Pancreas (tissue), 10 donors: Measurements from ENCODE around the gene HTRA1. TPM values are rescaled to one million over a fixed set of nuclear protein-coding genes. Genes with fewer than 3 reads are reported as not detected.

Experiments used
- ATAC-seq, 4 donors: fragments of 200-7000 bp; cut with Tn5 transposase; one replicate each; pipeline versions ENCODE4 v1.8.0 to v1.9.1; 2020; ENCODE audit warnings: mild to moderate bottlenecking in 4 of 4, moderate library complexity in 4 of 4
- DNase-seq, 6 donors: peaks; one replicate each; pipeline ENCODE4 v3.0.0-alpha.2; 2020
- FAIRE-seq: peaks from 2 replicates; lab custom pipeline; 2012; peaks lifted over from hg19 to GRCh38; lab: Jason Lieb, UNC
- H3K27ac ChIP-seq, 4 donors: fragments of 200-600 bp; sonication (generic); 1 replicate in 3 of 4; 2 replicates in 1 of 4; pipeline versions ENCODE4 v1.5.0 to v1.8.0; 2020
- H3K27me3 ChIP-seq, 4 donors: fragments of 200-600 bp; one replicate each; pipeline ENCODE4 v1.8.0; 2021
- H3K36me3 ChIP-seq, 3 donors: fragments of 200-600 bp; sonication (generic) in 1 of 3; one replicate each; pipeline versions ENCODE4 v1.5.0 to v1.8.0; 2020 to 2021
- H3K4me1 ChIP-seq, 3 donors: fragments of 200-600 bp; one replicate each; pipeline ENCODE4 v1.8.0; 2021
- H3K4me3 ChIP-seq, 4 donors: fragments of 200-600 bp; sonication (generic) in 2 of 4; one replicate each; pipeline versions ENCODE4 v1.5.0 to v1.8.0; 2020 to 2021
- H3K9me3 ChIP-seq, 4 donors: fragments of 200-600 bp; one replicate each; pipeline ENCODE4 v1.8.0; 2021
- WGBS, 2 donors: extraction: QIAGEN DNeasy Blood & Tissue Kit; methylation state at CpG; one replicate each; pipeline ENCODE4 v1.1.7; 2013; 5-methylcytosine and 5-hydroxymethylcytosine counted together
- intact Hi-C, 3 donors: fragments of 100-400 bp; cut with DNase I; formaldehyde crosslinking; loops; one replicate each; pipeline versions ENCODE4 v1.11.1 to v1.14.2; 2022
- polyA plus RNA-seq, 2 donors: library from polyadenylated mRNA; stranded (reverse); fragments of 200-250 nt; gene quantifications; one replicate each; pipeline ENCODE4 v1.2.3, GENCODE V29; 2013
- total RNA-seq, 6 donors: library from RNA; stranded (reverse); fragmentation: NEBNext Ultra II Directional in 4 of 6; extraction: Animal tissue kit (Norgen Biotek cat#: 25700) in 4 of 6; gene quantifications; one replicate each; pipeline versions ENCODE4 v1.2.1 to v1.2.4, GENCODE V29; 2021 to 2023
- TF ChIP-seq, protein P1 (sequence below), 4 donors: fragments of 200-600 bp; sonication (generic) in 3 of 4; IDR thresholded peaks; one replicate each; pipeline versions ENCODE4 v1.5.0 to v1.8.0; 2021; ENCODE audit warnings: antibody characterized with exemption in 4 of 4
- donor health status: healthy with polysubstance abuse.
- donor health status: DM: no; HTN: no; CAD: no; lungs with moderate emphysema.
- donor health status: DM: no; HTN: no; CAD: no.
- donor health status: control.
- donor health status: control.
- donor health status: Bipolar disorder and iron deficiency.
- donor health status: DM: yes; HTN: yes; CAD: no.
- donor health status: DM: no; HTN: no; CAD: no.
- donor health status: DM: no; HTN: no; CAD: no.
- donor health status: DM: yes; HTN: yes; CAD: no.

HTRA1 gene
- total and polyA plus RNA-seq, 8 donors, result 10.4 to 83.0 (median 20.8) TPM

GRCh38 chr10:122503012-122503411 lies 41.7 kb downstream of the HTRA1 start:
- ATAC-seq, result no peak
- DNase-seq, result peak in 1 of 6 donors; percentile 47

DNA sequence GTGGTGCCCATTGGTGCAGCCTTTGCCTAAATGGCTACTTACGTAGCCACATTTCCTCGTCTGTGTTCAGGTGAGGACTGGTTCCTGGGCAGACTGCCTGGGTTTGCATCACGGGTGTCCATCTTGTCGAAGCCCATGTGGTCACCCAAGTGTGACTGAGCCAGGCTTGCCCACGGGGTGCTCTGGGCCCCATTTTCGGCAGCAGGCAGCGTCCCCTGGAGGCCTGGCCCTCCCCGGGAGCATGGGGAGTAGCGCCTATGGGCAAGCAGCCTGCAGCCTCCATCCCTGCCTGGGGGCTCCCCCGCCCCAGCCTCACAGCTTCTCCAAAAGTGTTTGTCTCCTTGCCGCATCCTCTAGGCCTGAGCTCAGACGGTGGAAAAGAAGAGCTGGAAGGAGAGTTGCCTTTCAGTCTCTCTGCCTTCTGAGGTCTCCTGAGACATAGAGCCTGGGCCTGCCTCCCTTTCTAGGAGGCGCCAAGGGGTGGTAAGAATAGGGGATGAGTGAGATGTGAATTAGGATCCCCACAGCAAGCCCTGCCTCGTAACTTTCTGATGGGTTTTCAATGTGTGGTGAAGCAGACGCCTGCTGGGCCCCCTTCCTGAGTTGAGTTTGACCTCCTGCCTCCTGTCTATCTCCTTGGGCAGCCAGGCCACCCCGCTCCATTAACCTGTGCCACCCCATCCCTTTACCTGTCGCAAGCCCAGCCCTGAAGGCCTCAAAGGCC lies 42.7 kb downstream of the HTRA1 start:
- no peak for FAIRE-seq
- ATAC-seq, result no peak
- no peak overlapping the region for H3K27ac ChIP-seq
- no peaks in the 10 kb centered on the region for H3K27me3 ChIP-seq
- no peaks in the 10 kb centered on the region for H3K9me3 ChIP-seq
- H3K4me1 ChIP-seq, result no peaks in the 10 kb centered on the region
- peak in 1 of 6 donors; percentile 50 for DNase-seq
- intact Hi-C loops, result no loop called here
- TF ChIP-seq, protein P1, sequence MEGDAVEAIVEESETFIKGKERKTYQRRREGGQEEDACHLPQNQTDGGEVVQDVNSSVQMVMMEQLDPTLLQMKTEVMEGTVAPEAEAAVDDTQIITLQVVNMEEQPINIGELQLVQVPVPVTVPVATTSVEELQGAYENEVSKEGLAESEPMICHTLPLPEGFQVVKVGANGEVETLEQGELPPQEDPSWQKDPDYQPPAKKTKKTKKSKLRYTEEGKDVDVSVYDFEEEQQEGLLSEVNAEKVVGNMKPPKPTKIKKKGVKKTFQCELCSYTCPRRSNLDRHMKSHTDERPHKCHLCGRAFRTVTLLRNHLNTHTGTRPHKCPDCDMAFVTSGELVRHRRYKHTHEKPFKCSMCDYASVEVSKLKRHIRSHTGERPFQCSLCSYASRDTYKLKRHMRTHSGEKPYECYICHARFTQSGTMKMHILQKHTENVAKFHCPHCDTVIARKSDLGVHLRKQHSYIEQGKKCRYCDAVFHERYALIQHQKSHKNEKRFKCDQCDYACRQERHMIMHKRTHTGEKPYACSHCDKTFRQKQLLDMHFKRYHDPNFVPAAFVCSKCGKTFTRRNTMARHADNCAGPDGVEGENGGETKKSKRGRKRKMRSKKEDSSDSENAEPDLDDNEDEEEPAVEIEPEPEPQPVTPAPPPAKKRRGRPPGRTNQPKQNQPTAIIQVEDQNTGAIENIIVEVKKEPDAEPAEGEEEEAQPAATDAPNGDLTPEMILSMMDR (IDR thresholded peaks at IDR 0.05), result no peak
- 84 to 90% methylated on average over 17 of the region's 17 CpGs for WGBS, 2 donors
- H3K36me3 ChIP-seq, result no peaks in the 10 kb centered on the region
- no peak overlapping the region for H3K4me3 ChIP-seq

More at GRCh38 chr10:122503012-122503411, 41.7 kb downstream of the HTRA1 start:
- H3K27me3 ChIP-seq, result no peaks in the 10 kb centered on the region
- intact Hi-C loops, result no loop called here
- no peak for FAIRE-seq
- H3K4me3 ChIP-seq, result no peak overlapping the region
- WGBS, 2 donors, result 93 to 95% methylated on average over 13 of the region's 13 CpGs
- H3K4me1 ChIP-seq, result no peaks in the 10 kb centered on the region
- no peaks in the 10 kb centered on the region for H3K36me3 ChIP-seq
- TF ChIP-seq, protein P1 (IDR thresholded peaks at IDR 0.05), result no peak
- no peak overlapping the region for H3K27ac ChIP-seq
- H3K9me3 ChIP-seq, result no peaks in the 10 kb centered on the region

- Histone ChIP-seq H3K4me1 (no peaks in the 10 kb centered on the region), H3K27ac (no peak overlapping the region), H3K4me3 (no peak overlapping the region), H3K27me3 (no peaks in the 10 kb centered on the region), H3K9me3 (no peaks in the 10 kb centered on the region), H3K36me3 (no peaks in the 10 kb centered on the region)
- TF ChIP-seq, protein P1 (IDR thresholded peaks at IDR 0.05), result no peak
- ATAC-seq (peak; percentile 96 to 99 (median 98)), DNase-seq (peak; percentile 69 to 93 (median 84)), FAIRE-seq (no peak)
- intact Hi-C loops, result no loop called here
- WGBS, 2 donors, result 19 to 24% methylated on average over 6 of the region's 6 CpGs
These were observed 43.2 kb downstream of the HTRA1 start for GRCh38 chr10:122504610-122504950.

- Histone ChIP-seq H3K4me3 (no peak overlapping the region), H3K27me3 (no peaks in the 10 kb centered on the region), H3K4me1 (no peaks in the 10 kb centered on the region), H3K27ac (no peak overlapping the region), H3K36me3 (no peaks in the 10 kb centered on the region), H3K9me3 (no peaks in the 10 kb centered on the region)
- WGBS, 2 donors, result 95 to 96% methylated on average over 5 of the region's 5 CpGs
- no peak for ATAC-seq
- intact Hi-C loops, result no loop called here
- TF ChIP-seq, protein P1 (IDR thresholded peaks at IDR 0.05), result no peak
- DNase-seq, result peak in 1 of 6 donors; percentile 8
- FAIRE-seq, result no peak
These were observed 43.7 kb downstream of the HTRA1 start for GRCh38 chr10:122505011-122505410.
